Esophagus squamous epithelium (tissue), 4 donors: ENCODE data around the gene CCNY.

Experiments
- CTCF ChIP-seq, 6 experiments: fragments of 450-650 bp in 4 of 6; fragments of 200-600 bp in 2 of 6; sonication (generic) in 2 of 6; IDR thresholded peaks; one replicate each; pipeline ENCODE4 v1.5.1; 2016 to 2019; ENCODE audit warnings: antibody characterized with exemption in 6 of 6, mild to moderate bottlenecking in 4 of 6, moderate library complexity in 4 of 6
- POLR2A ChIP-seq, 4 donors: fragments of 450-650 bp; IDR thresholded peaks; one replicate each; pipeline ENCODE4 v1.6.1; 2017; ENCODE audit warnings: antibody characterized with exemption in 4 of 4, mild to moderate bottlenecking in 4 of 4, moderate library complexity in 3 of 4

GRCh38 chr10:35533565-35533964 is 197.3 kb downstream of the CCNY start:
- TF ChIP-seq CTCF (IDR thresholded peaks at IDR 0.05) = no peak
- no peak for TF ChIP-seq POLR2A (IDR thresholded peaks at IDR 0.05)
